ENCODE data around the gene FOXP3.

- TF ChIP-seq CTCF (IDR thresholded peaks at IDR 0.05), result no peak
- no peak for TF ChIP-seq POLR2A (IDR thresholded peaks at IDR 0.05)
Observed at GRCh38 chrX:49309401-49309981, 45.0 kb upstream of the FOXP3 start.

Data from uterus (tissue), 2 donors.